Keratinocyte (primary cell): ENCODE measurements around the gene STIM1. TPM values are rescaled to one million over a fixed set of nuclear protein-coding genes. Genes with fewer than 3 reads are reported as not detected.
A peak's percentile ranks its signal among the peaks of the same experiment; 100 is the strongest.

Experiments used
- DNase-seq: peaks from one replicate; pipeline ENCODE4 v3.0.0-alpha.2; 2011; ENCODE audit warnings: low read depth, missing footprints, low spot score
- FAIRE-seq: peaks from 2 replicates; lab custom pipeline; 2011; peaks lifted over from hg19 to GRCh38; lab: Jason Lieb, UNC
- H2AFZ ChIP-seq: 2 replicates; pipeline ENCODE4 v1.6.0; 2012; ENCODE audit warnings: low read length, control low read depth, inconsistent platforms; ENCODE audit not compliant: control insufficient read depth
- H3K27ac ChIP-seq: 2 replicates; pipeline ENCODE4 v1.5.1; 2011; ENCODE audit warnings: low read length; ENCODE audit not compliant: control insufficient read depth, insufficient read depth
- H3K27me3 ChIP-seq: 3 replicates; pipeline ENCODE4 v1.6.0; 2011; ENCODE audit warnings: low read length; ENCODE audit not compliant: control insufficient read depth, insufficient read depth; ENCODE audit errors: extremely low read depth
- H3K36me3 ChIP-seq, 2 experiments: 2 replicates in 1 of 2; 3 replicates in 1 of 2; pipeline ENCODE4 v1.5.1; 2011; ENCODE audit warnings: low read length in 2 of 2, mild to moderate bottlenecking in 1 of 2; ENCODE audit not compliant: control insufficient read depth in 2 of 2, insufficient read depth in 2 of 2; ENCODE audit errors: extremely low read depth in 1 of 2
- H3K4me1 ChIP-seq: 3 replicates; pipeline ENCODE4 v1.5.1; 2011; ENCODE audit warnings: low read length; ENCODE audit not compliant: control insufficient read depth, insufficient read depth; ENCODE audit errors: extremely low read depth
- H3K4me2 ChIP-seq: 3 replicates; pipeline ENCODE4 v1.6.0; 2011; ENCODE audit warnings: low read depth, low read length; ENCODE audit not compliant: control insufficient read depth, insufficient read depth; ENCODE audit errors: extremely low read depth
- H3K4me3 ChIP-seq, 3 experiments: fragments of 200-600 bp in 1 of 3; sonication (generic) in 1 of 3; 2 replicates in 2 of 3; 3 replicates in 1 of 3; pipeline ENCODE4 v1.5.1; 2011 to 2016; ENCODE audit warnings: low read length in 3 of 3, mild to moderate bottlenecking in 3 of 3, control low read depth in 2 of 3, inconsistent platforms in 1 of 3, low read depth in 1 of 3, mixed read lengths in 1 of 3, mixed run types in 1 of 3, moderate library complexity in 1 of 3; ENCODE audit not compliant: control insufficient read depth in 2 of 3, insufficient read depth in 2 of 3; ENCODE audit errors: extremely low read depth in 1 of 3
- H3K79me2 ChIP-seq: 2 replicates; pipeline ENCODE4 v1.6.0; 2012; ENCODE audit warnings: low read length; ENCODE audit not compliant: control insufficient read depth, insufficient read depth
- H3K9ac ChIP-seq: 3 replicates; pipeline ENCODE4 v1.6.0; 2011; ENCODE audit warnings: low read length; ENCODE audit not compliant: control insufficient read depth, insufficient read depth; ENCODE audit errors: extremely low read depth
- H3K9me1 ChIP-seq: 3 replicates; pipeline ENCODE4 v1.6.0; 2011; ENCODE audit warnings: low read length; ENCODE audit not compliant: control insufficient read depth, insufficient read depth; ENCODE audit errors: extremely low read depth
- H3K9me3 ChIP-seq: 2 replicates; pipeline ENCODE4 v1.5.1; 2012; ENCODE audit warnings: low read depth, low read length; ENCODE audit not compliant: control insufficient read depth
- H4K20me1 ChIP-seq: 3 replicates; pipeline ENCODE4 v1.6.0; 2011; ENCODE audit warnings: low read length; ENCODE audit not compliant: control insufficient read depth, insufficient read depth; ENCODE audit errors: extremely low read depth
- CTCF ChIP-seq, 3 experiments: IDR thresholded peaks in 1 of 3; conservative IDR thresholded peaks in 1 of 3; optimal IDR thresholded peaks in 1 of 3; 2 replicates in 2 of 3; 3 replicates in 1 of 3; pipeline versions ENCODE3 to v1.5.1; 2011; ENCODE audit warnings: low read length in 3 of 3, mild to moderate bottlenecking in 3 of 3, moderate library complexity in 2 of 3, control low read depth in 1 of 3, inconsistent platforms in 1 of 3; ENCODE audit not compliant: insufficient read depth in 2 of 3; ENCODE audit errors: extremely low read depth in 1 of 3
- EZH2 ChIP-seq: IDR thresholded peaks from one replicate; pipeline ENCODE4 v1.6.1; 2012; ENCODE audit warnings: inconsistent platforms, mild to moderate bottlenecking, low read length, moderate library complexity
- dilution Hi-C: fragments of 300-500 bp; cut with MboI; formaldehyde crosslinking; loops from one replicate; pipeline ENCODE4 v1.7.0; 2020; ENCODE audit warnings: low sequenced_read_pairs; ENCODE audit not compliant: extremely low pct_ligation_motif_present
- polyA minus RNA-seq, 3 experiments: library from RNA; depleted of rRNA, polyadenylated mRNA; stranded (reverse); fragments of >200 nt; gene quantifications; 1 replicate in 1 of 3; 2 replicates in 1 of 3; 3 replicates in 1 of 3; pipeline ENCODE4 v1.2.3, GENCODE V29; 2011
- polyA plus RNA-seq, 5 experiments: library from polyadenylated mRNA; depleted of rRNA in 3 of 5; stranded (reverse) in 3 of 5; stranded (forward) in 1 of 5; unstranded in 1 of 5; fragments of >200 nt; gene quantifications; 1 replicate in 1 of 5; 2 replicates in 3 of 5; 3 replicates in 1 of 5; pipeline versions ENCODE4 v1.2.1 to v1.2.3, GENCODE V29; 2011 to 2012; ENCODE audit warnings: missing spikeins in 2 of 5, low read depth in 1 of 5, low replicate concordance in 1 of 5

STIM1 gene
- polyA plus RNA-seq: 23.7 to 39.4 TPM (median 25.1 TPM) in 3 replicates
- 50.8 TPM for polyA plus RNA-seq (2011; ENCODE audit: low read depth)
- polyA plus RNA-seq (2011; cell fraction: cytosol; rRNA removed): 24.4 and 25.1 TPM in 2 replicates
- polyA plus RNA-seq (2011; cell fraction: nucleus; rRNA removed): 77.4 and 77.5 TPM in 2 replicates
- 36.8 and 44.7 TPM in 2 replicates for polyA plus RNA-seq (2012; ENCODE audit: low replicate concordance)
- 99.8 to 170 TPM (median 101 TPM) in 3 replicates for polyA minus RNA-seq
- 58.5 TPM for polyA minus RNA-seq (2011; cell fraction: cytosol; rRNA and poly(A)+ RNA removed)
- polyA minus RNA-seq (2011; cell fraction: nucleus; rRNA and poly(A)+ RNA removed): 91.7 and 126 TPM in 2 replicates

DNA sequence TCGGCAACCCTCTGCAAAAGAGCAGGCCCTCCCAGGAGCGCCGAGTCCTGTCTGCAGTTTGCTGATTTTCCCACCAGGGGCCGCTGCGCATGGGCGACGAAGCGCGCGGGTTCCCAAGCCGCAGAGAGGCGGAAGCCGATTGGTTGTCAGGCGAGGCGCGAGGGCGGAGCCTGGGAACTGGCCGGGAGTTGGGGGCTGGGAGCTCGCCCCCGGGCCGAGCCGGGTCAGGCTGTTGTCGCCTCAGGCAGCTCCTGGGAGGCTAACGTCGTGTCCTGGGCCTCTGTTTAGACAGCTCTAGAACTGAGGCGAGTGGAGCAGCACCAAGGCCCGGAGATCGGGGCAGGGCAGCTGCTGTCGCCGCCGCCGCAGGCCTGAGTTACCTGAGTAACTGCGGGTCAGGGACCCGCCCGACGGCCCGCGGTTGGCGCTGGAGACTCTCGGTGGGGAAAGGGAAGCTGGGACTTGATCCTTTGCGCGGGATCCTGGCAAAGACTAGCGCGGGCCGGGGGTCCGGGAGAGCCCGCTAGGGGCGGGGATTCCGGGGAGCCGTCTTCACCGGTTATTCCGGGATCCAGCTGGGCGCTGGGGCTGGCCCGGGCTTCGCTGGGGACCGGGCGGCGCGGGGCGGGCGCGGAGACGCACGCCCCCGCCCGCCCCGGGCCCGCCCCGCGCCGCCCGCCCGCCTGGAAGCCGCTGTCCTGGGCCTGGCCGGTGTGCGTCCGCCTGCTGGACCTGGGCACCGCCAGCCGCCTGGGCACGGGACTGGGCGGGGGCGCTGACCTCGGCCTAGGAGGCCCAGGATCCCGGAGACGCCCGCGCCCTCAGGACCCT, at the start of gene STIM1:
TSS of gene STIM1 (plus strand) at position 688 of the 831 bp plus-strand sequence. CDS start 607 bp downstream, outside the sequence.
- peak; percentile 28 for DNase-seq
- FAIRE-seq: no peak
- Histone ChIP-seq H3K36me3 (no peaks in the 10 kb centered on the region), H2AFZ (peak within 1 kb of the TSS; percentile 97), H3K27ac (peak within 1 kb of the TSS; percentile 85), H3K9ac (peak within 1 kb of the TSS; percentile 88), H4K20me1 (no peaks in the 10 kb centered on the region), H3K79me2 (peaks cover 44% of the 10 kb centered on the region), H3K4me2 (peak within 1 kb of the TSS; percentile 98), H3K9me3 (no peaks in the 10 kb centered on the region), H3K9me1 (no peaks in the 10 kb centered on the region), H3K4me3 (peak within 1 kb of the TSS; percentile 77 to 91 (median 83)), H3K4me1 (peaks cover 37% of the 10 kb centered on the region), H3K27me3 (no peaks in the 10 kb centered on the region)
- no peak for TF ChIP-seq EZH2
- peak; percentile 84 to 95 (median 89) for TF ChIP-seq CTCF (optimal IDR thresholded peaks at IDR 0.05 in 1 of 3, IDR thresholded peaks at IDR 0.05 in 1 of 3, conservative IDR thresholded peaks at IDR 0.05 in 1 of 3; ENCODE audit: extremely low read depth in 1 of 3, insufficient read depth in 2 of 3, low read length in 3 of 3)
- dilution Hi-C loops: loop anchor here (25.0 kb wide), 1 partner anchor 207 kb away; no protein-coding TSS in a partner anchor

DNA sequence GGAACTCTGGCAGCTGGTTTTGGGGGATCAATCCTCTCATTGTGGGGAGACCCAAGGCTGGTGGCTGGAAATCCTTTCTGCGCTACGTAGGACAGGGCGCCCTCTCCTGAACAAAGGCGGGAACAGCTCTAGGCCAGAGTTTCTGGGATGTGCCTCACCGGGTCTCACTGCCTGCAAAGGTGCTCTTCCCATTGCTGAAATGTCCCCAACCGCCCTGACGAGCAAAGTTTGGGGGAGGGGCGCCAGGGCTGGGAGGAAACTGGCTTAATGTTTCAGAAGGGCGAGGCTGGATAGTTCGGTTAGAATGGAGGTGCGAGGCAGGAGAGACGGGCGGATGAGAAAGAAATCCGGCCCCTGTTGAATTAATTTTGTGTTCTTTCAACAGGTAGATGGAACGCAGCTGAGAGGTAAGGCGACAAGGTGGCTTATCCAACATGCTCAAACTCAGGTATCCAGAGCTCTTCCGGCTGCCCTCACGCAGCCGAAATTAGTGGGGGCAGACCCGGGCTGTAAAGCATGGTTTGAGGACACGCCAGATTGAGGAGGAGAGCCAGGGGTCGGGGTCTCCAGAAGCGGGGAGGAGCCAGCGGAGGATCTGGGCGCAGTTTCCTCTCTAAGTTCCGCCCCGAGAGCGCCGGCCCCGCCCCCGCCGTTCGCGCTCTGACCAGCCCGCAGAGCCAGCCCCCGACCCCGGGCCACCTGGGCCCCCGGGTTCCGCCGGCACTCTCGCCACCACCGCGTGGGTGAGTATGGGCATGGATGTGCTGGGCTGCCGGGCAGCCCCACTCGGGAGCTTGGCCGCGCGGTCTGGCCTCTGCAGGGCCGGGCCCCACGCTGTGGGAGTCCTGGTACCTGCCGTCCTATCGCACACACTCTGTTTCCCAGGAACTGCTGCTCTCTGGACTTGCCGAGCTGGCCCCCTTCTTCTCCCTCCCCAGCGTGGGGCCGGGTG, 47.3 kb upstream of the STIM1 start, which contains the start of gene PGAP2:
TSS of gene PGAP2 (plus strand) at position 652 of the 952 bp plus-strand sequence. CDS start 2,700 bp downstream, outside the sequence.
- peak within 1 kb of the TSS; percentile 84 for H2AFZ ChIP-seq
- H3K27ac ChIP-seq: peak within 1 kb of the TSS; percentile 29

More for the DNA sequence above, 47.3 kb upstream of the STIM1 start, which contains the start of gene PGAP2:
- Histone ChIP-seq H3K4me1 (peaks cover 29% of the 10 kb centered on the region), H3K79me2 (no peaks in the 10 kb centered on the region), H3K9ac (peak within 1 kb of the TSS; percentile 63), H3K27me3 (no peaks in the 10 kb centered on the region), H4K20me1 (no peaks in the 10 kb centered on the region), H3K9me3 (no peaks in the 10 kb centered on the region), H3K4me2 (peak within 1 kb of the TSS; percentile 87), H3K4me3 (peak within 1 kb of the TSS; percentile 61 to 75 (median 64)), H3K9me1 (peaks cover 2% of the 10 kb centered on the region), H3K36me3 (peaks cover 0 to 13% of the 10 kb centered on the region in 2 experiments)
- dilution Hi-C loops: no loop called here
- peak; percentile 43 for FAIRE-seq
- no peak for TF ChIP-seq EZH2
- peak; percentile 77 to 89 (median 88) for TF ChIP-seq CTCF (optimal IDR thresholded peaks at IDR 0.05 in 1 of 3, IDR thresholded peaks at IDR 0.05 in 1 of 3, conservative IDR thresholded peaks at IDR 0.05 in 1 of 3; ENCODE audit: extremely low read depth in 1 of 3, insufficient read depth in 2 of 3, low read length in 3 of 3)
- DNase-seq: no peak
